Fibroblast of lung (primary cell): Measurements from ENCODE around the gene IL20.

Experiments
- EZH2 ChIP-seq: IDR thresholded peaks from 2 replicates; pipeline ENCODE4 v1.5.1; 2012; ENCODE audit warnings: low read length, control low read depth, mild to moderate bottlenecking; ENCODE audit errors: missing control alignments
- TF ChIP-seq, protein P1 (sequence below), 2 donors: IDR thresholded peaks in 1 of 2; conservative IDR thresholded peaks in 1 of 2; 1 replicate in 1 of 2; 2 replicates in 1 of 2; pipeline ENCODE4 v1.5.1; 2011 to 2012; ENCODE audit warnings: low read length in 2 of 2, control low read depth in 1 of 2, inconsistent platforms in 1 of 2, low read depth in 1 of 2, mild to moderate bottlenecking in 1 of 2

GRCh38 chr1:206843626-206844025 lies 21.8 kb upstream of the IL20 start:
- TF ChIP-seq, protein P1, sequence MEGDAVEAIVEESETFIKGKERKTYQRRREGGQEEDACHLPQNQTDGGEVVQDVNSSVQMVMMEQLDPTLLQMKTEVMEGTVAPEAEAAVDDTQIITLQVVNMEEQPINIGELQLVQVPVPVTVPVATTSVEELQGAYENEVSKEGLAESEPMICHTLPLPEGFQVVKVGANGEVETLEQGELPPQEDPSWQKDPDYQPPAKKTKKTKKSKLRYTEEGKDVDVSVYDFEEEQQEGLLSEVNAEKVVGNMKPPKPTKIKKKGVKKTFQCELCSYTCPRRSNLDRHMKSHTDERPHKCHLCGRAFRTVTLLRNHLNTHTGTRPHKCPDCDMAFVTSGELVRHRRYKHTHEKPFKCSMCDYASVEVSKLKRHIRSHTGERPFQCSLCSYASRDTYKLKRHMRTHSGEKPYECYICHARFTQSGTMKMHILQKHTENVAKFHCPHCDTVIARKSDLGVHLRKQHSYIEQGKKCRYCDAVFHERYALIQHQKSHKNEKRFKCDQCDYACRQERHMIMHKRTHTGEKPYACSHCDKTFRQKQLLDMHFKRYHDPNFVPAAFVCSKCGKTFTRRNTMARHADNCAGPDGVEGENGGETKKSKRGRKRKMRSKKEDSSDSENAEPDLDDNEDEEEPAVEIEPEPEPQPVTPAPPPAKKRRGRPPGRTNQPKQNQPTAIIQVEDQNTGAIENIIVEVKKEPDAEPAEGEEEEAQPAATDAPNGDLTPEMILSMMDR (conservative IDR thresholded peaks at IDR 0.05 in 1 of 2, IDR thresholded peaks at IDR 0.05 in 1 of 2; ENCODE audit: low read depth in 1 of 2, low read length in 2 of 2) = no peak
- no peak for TF ChIP-seq EZH2
